Measurements from ENCODE around the gene JAK3. TPM values are rescaled to one million over a fixed set of nuclear protein-coding genes. Genes with fewer than 3 reads are reported as not detected.

JAK3 gene
- total RNA-seq, 1 donor from 2014 or later: 12.3 TPM

DNA sequence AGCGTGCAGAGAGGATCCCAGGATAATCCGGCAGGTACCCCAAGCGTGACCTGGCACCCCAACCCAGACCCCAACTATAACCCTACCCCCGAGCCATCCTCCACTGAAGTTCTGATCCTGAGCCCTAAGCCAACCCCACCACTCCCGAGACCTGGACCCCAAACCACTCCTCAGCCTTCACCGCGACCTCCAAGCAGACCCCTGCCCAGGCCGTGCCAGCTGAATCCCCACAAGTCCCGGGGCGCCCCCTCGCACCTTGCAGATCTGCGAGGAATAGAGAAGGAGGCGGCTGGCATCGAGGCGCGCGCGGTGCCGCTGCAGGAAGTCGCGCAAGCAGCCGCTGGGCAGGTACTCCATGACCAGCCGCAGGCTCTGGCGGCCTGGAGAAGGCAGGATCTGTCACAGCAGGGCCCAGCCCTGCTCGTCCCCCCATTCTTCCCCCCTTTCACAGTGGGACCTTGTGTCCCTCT lies 16.3 kb downstream of the JAK3 start:
- Mint-ChIP-seq H3K27ac (no peak overlapping the region), H3K4me1 (peaks cover 6% of the 10 kb centered on the region), H3K4me3 (peak overlapping the region; percentile 56), H3K36me3 (no peaks in the 10 kb centered on the region), H3K9me3 (no peaks in the 10 kb centered on the region), H3K27me3 (ENCODE audit: low read depth) (peaks cover 21% of the 10 kb centered on the region)
- no peak for DNase-seq (ENCODE audit: low spot score in 2 of 2, unreplicated experiment in 2 of 2)
- TF ChIP-seq, protein P1, sequence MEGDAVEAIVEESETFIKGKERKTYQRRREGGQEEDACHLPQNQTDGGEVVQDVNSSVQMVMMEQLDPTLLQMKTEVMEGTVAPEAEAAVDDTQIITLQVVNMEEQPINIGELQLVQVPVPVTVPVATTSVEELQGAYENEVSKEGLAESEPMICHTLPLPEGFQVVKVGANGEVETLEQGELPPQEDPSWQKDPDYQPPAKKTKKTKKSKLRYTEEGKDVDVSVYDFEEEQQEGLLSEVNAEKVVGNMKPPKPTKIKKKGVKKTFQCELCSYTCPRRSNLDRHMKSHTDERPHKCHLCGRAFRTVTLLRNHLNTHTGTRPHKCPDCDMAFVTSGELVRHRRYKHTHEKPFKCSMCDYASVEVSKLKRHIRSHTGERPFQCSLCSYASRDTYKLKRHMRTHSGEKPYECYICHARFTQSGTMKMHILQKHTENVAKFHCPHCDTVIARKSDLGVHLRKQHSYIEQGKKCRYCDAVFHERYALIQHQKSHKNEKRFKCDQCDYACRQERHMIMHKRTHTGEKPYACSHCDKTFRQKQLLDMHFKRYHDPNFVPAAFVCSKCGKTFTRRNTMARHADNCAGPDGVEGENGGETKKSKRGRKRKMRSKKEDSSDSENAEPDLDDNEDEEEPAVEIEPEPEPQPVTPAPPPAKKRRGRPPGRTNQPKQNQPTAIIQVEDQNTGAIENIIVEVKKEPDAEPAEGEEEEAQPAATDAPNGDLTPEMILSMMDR (IDR thresholded peaks at IDR 0.05; ENCODE audit: unreplicated experiment): no peak

GRCh38 chr19:17830567-17831418 lies 17.0 kb downstream of the JAK3 start:
- DNase-seq (ENCODE audit: low spot score in 2 of 2, unreplicated experiment in 2 of 2): peak; percentile 77 to 80
- peak overlapping the region; percentile 95 for H3K27ac Mint-ChIP-seq
- peaks cover 6% of the 10 kb centered on the region for H3K4me1 Mint-ChIP-seq
- no peaks in the 10 kb centered on the region for H3K36me3 Mint-ChIP-seq
- H3K4me3 Mint-ChIP-seq: peak overlapping the region; percentile 75
- TF ChIP-seq, protein P1 (IDR thresholded peaks at IDR 0.05; ENCODE audit: unreplicated experiment): no peak
- peaks cover 20% of the 10 kb centered on the region for H3K27me3 Mint-ChIP-seq (ENCODE audit: low read depth)
- H3K9me3 Mint-ChIP-seq: no peaks in the 10 kb centered on the region

GRCh38 chr19:17829855-17830566 lies 17.8 kb downstream of the JAK3 start:
- no peaks in the 10 kb centered on the region for H3K36me3 Mint-ChIP-seq
- peak in 1 of 2 experiments; percentile 56 for DNase-seq (ENCODE audit: low spot score in 2 of 2, unreplicated experiment in 2 of 2)
- TF ChIP-seq, protein P1 (IDR thresholded peaks at IDR 0.05; ENCODE audit: unreplicated experiment): no peak
- peak overlapping the region; percentile 75 for H3K4me3 Mint-ChIP-seq
- peak overlapping the region; percentile 95 for H3K27ac Mint-ChIP-seq
- peaks cover 23% of the 10 kb centered on the region for H3K27me3 Mint-ChIP-seq (ENCODE audit: low read depth)
- H3K9me3 Mint-ChIP-seq: no peaks in the 10 kb centered on the region
- peaks cover 6% of the 10 kb centered on the region for H3K4me1 Mint-ChIP-seq

DNA sequence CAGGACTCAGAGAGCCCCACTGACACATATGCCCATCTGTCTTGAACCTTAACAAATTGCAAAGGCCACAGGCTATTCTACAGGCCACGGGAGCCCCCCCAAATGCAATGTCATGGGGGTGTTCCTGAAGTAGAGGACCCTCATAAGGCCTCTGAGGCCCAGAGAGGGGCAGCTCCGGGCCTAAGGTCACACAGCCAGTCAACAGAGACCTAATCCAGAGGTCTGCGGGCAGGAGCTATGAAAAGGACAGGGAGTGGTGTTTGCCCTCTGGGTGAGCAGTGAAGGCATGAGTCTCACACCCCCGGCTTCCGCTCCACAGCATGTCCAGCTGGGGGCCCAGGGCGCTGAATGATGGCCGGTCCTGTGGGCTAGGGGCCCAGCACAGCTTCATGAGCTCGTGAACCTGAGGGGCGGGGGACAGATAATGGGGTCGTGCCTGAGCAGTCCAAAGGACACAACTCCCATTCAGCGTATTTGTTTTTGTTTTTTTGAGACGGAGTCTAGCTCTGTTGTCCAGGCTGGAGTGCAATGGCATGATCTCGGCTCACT lies 21.2 kb downstream of the JAK3 start:
- TF ChIP-seq, protein P1 (IDR thresholded peaks at IDR 0.05; ENCODE audit: unreplicated experiment): no peak
- no peak for DNase-seq (ENCODE audit: low spot score in 2 of 2, unreplicated experiment in 2 of 2)
- peaks cover 23% of the 10 kb centered on the region for H3K27me3 Mint-ChIP-seq (ENCODE audit: low read depth)
- no peak overlapping the region for H3K27ac Mint-ChIP-seq
- H3K4me1 Mint-ChIP-seq: peaks cover 6% of the 10 kb centered on the region
- H3K4me3 Mint-ChIP-seq: no peak overlapping the region
- H3K9me3 Mint-ChIP-seq: no peaks in the 10 kb centered on the region
- no peaks in the 10 kb centered on the region for H3K36me3 Mint-ChIP-seq

GRCh38 chr19:17824339-17824738 lies 23.4 kb downstream of the JAK3 start:
- TF ChIP-seq, protein P1 (IDR thresholded peaks at IDR 0.05; ENCODE audit: unreplicated experiment): no peak
- H3K4me3 Mint-ChIP-seq: no peak overlapping the region
- H3K4me1 Mint-ChIP-seq: no peaks in the 10 kb centered on the region
- no peak overlapping the region for H3K27ac Mint-ChIP-seq
- H3K27me3 Mint-ChIP-seq (ENCODE audit: low read depth): peaks cover 10% of the 10 kb centered on the region
- no peak for DNase-seq (ENCODE audit: low spot score in 2 of 2, unreplicated experiment in 2 of 2)
- no peaks in the 10 kb centered on the region for H3K9me3 Mint-ChIP-seq
- no peaks in the 10 kb centered on the region for H3K36me3 Mint-ChIP-seq
